GM12864 (cell line): Measurements from ENCODE around the gene ARHGAP29.

Experiments
- DNase-seq: peaks from one replicate; pipeline ENCODE4 v3.0.0-alpha.2; 2011; ENCODE audit warnings: low read depth
- H3K4me3 ChIP-seq: 2 replicates; pipeline ENCODE4 v1.5.1; 2011; ENCODE audit warnings: mild to moderate bottlenecking, low read depth, low read length, control low read depth
- CTCF ChIP-seq: IDR thresholded peaks from 2 replicates; pipeline ENCODE4 v1.5.1; 2011; ENCODE audit warnings: low read depth, mild to moderate bottlenecking, moderate library complexity, low read length, control low read depth, inconsistent platforms; ENCODE audit errors: missing control alignments

The ARHGAP29 gene

GRCh38 chr1:94225845-94226244 lies 11.5 kb downstream of the ARHGAP29 start:
- DNase-seq: no peak
- H3K4me3 ChIP-seq: no peak overlapping the region
- TF ChIP-seq CTCF: no peak

GRCh38 chr1:94218332-94218731 lies 19.1 kb downstream of the ARHGAP29 start:
- no peak for DNase-seq
- H3K4me3 ChIP-seq: no peak overlapping the region
- TF ChIP-seq CTCF: no peak

- no peak overlapping the region for H3K4me3 ChIP-seq
- DNase-seq: no peak
- TF ChIP-seq CTCF: no peak
Measured at GRCh38 chr1:94215955-94216354, 21.4 kb downstream of the ARHGAP29 start.

GRCh38 chr1:94209982-94210381 lies 27.4 kb downstream of the ARHGAP29 start:
- H3K4me3 ChIP-seq: no peak overlapping the region
- no peak for TF ChIP-seq CTCF
- no peak for DNase-seq

- H3K4me3 ChIP-seq: no peak overlapping the region
- TF ChIP-seq CTCF: no peak
- no peak for DNase-seq
Measured at GRCh38 chr1:94209425-94209824, 28.0 kb downstream of the ARHGAP29 start.

GRCh38 chr1:94207695-94208094 lies 29.7 kb downstream of the ARHGAP29 start:
- TF ChIP-seq CTCF: no peak
- no peak overlapping the region for H3K4me3 ChIP-seq
- no peak for DNase-seq

- no peak for TF ChIP-seq CTCF
- DNase-seq: no peak
- H3K4me3 ChIP-seq: no peak overlapping the region
Measured at GRCh38 chr1:94205639-94206038, 31.7 kb downstream of the ARHGAP29 start.
